Left lobe of liver (tissue), 2 donors: Measurements from ENCODE around the gene JAK3. TPM values are rescaled to one million over a fixed set of nuclear protein-coding genes. Genes with fewer than 3 reads are reported as not detected.

Source experiments
- ATAC-seq: fragments of 200-7000 bp; cut with Tn5 transposase; one replicate; pipeline ENCODE4 v1.9.1; 2020; ENCODE audit warnings: mild to moderate bottlenecking, moderate library complexity
- DNase-seq: peaks from one replicate; pipeline ENCODE4 v3.0.0-alpha.2; 2020; ENCODE audit warnings: low spot score
- total RNA-seq: library from RNA; stranded (reverse); gene quantifications from one replicate; pipeline ENCODE4 v1.2.1, GENCODE V29; 2021
- donor health status: DM: no; HTN: no; CAD: no; lungs with moderate emphysema.
- donor health status: DM: no; HTN: yes; CAD: no.

JAK3 gene
- total RNA-seq, 1 donor from 2014 or later: 1.2 TPM

DNA sequence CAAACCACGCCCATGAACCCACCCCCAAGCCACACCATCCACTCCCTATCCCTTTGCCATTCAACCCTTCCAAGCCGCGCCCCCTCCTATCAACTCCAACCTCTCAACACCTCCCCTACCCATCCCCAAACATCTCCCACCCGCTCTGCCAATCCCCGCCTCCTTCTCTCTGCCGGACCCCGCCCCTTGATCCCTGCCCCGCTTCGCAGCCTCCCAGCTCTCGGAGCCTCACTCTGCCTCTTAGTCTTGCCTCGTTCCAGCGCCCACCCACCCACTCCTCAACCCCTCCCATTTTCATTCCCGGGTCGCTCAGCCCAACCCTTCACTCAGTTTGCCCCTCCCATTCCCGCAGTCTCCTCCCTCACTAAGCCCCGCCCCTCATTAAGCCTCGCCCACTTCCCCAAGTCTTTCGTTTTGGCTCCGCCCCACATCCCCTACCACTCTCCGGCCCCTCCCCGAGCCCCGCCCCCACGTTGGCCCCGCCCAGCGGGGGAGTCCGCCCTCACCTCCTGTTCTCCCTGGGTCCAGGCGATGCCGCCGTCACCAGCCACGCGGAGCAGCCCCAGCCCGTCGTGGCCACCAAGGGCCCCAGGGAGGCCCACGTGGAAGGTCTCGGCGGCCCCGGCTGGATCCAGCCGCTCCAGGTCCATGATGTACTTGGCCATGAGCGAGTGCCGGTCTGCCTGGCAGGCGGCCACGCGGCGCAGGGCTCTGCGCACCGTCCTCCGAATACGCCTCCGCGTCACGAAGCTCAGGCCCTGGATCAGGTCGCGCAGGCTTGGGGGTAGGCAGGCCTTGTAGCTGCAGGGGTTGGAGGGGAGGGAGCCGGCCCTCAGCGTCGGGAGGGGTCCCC, 5.7 kb downstream of the JAK3 start:
- DNase-seq (peak; percentile 59), ATAC-seq (peak; percentile 81)

DNA sequence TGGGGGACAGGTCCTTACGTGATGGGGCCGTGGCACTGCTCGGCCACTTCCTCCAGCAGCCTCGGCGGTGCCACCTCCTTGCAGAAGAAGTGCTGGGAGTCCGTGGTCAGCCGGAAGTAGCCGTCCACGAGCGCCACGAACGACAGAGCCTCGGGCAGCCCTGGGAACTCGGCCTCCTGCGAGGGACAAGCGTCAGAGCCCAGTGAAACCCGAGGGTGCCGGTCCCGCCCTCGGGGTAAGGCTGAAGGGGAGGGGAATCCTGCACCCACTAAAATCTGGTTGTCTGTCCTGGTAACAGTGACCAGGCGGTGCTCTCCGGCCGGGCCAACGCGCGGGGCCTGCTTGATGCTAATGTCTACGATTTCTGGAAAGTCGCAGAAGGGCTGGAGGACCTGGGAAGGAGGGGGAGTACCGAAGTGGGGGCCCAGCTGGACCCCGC, 6.4 kb downstream of the JAK3 start:
- DNase-seq: no peak

DNA sequence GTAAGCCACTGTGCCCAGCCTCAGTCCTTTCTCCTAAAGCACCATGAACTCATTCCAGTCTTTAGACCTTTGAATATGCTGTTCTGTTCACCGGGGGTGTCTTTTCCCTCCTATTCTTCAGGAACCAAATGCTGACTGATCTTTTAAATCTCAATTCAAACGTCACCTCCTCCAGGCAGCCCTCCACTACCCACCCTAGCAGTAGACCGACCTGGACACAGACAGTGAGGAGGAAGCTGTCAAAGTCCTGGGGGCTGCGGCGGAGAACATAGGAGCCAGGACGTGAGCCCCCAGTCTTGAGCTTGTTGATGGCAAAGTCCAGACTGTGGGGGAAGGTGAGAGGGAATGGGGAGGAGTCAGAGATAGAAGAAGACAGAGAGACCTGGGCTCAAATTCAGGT, 7.8 kb downstream of the JAK3 start:
- DNase-seq: no peak
- no peak for ATAC-seq

More for the DNA sequence above, 6.4 kb downstream of the JAK3 start:
- ATAC-seq: peak; percentile 9

DNA sequence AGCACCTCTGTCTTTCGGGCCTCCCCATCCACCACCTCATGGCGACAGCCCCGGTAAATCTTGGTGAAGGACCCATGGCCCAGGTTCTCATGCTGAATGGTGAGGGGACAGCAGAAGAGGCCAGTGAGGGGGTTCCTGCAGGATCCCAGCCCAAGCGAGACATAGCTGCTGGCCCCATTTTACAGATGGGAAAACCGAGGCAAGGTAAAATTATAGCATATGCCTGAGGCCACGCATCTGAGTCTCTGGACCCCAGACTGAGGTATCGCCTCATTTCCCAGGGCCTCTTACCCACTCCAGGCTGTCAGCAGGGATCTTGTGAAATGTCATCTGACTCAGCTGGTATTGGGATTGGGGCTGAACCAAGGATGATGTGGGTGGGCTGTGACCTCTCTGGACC, 9.8 kb downstream of the JAK3 start:
- ATAC-seq: no peak
- no peak for DNase-seq

DNA sequence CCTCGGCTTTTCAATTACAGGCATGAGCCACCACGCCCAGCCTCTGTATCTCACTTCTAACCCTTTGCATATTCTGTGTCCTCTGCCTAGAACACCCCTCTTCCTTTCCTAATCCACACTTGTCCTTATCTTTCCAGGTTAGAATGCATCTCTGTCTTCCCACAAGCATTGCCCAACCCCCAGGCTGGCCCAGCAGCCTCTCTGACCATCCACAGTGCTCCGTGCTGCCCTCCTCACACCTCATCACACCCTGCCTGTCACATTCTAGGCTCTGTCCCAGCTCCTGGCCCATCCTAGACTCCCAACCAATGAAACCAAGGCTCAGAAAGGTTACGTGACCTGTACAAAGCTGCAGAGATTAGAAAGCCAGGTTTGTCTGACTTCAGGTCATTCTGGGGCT, 11.3 kb downstream of the JAK3 start:
- ATAC-seq (no peak), DNase-seq (no peak)

DNA sequence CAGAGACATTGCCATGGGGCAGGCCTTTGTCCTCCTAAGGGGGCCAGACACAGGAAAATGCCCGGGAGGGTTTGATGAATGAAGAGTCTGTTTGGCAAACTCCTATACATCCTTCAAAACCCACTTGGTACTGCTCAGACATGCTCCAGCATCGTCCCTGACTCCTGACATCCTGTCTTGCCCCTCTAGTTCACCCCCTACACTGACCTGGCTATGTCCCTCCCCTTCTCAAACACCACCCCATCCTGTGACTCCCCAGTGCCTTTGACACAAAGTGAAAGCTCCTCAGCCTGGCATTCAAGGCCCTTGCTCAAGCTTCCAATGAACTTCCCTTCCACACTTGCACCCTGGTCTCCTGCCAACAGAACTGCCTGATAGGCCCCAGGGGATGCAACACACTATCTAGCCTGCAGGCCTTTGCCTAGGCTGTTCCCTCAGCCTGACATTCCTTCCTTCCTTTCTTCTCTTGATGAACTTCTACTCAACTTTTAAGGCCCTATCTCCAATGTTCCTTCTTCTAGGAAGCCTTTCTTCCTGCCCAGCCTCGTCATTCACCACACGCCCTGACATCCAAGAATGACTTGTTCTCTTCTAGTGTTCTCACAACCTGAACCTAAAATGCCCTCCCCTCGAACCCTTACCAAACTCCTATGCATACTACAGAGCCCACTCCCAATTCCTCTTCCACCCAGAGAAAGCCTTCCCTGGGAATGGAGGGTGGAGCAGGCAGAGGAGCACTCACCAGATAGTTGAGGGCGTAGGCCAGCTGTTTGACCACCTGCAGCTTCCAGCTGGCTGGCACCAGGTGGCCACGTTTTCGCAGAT, 12.4 kb downstream of the JAK3 start:
- no peak for DNase-seq
- no peak for ATAC-seq

DNA sequence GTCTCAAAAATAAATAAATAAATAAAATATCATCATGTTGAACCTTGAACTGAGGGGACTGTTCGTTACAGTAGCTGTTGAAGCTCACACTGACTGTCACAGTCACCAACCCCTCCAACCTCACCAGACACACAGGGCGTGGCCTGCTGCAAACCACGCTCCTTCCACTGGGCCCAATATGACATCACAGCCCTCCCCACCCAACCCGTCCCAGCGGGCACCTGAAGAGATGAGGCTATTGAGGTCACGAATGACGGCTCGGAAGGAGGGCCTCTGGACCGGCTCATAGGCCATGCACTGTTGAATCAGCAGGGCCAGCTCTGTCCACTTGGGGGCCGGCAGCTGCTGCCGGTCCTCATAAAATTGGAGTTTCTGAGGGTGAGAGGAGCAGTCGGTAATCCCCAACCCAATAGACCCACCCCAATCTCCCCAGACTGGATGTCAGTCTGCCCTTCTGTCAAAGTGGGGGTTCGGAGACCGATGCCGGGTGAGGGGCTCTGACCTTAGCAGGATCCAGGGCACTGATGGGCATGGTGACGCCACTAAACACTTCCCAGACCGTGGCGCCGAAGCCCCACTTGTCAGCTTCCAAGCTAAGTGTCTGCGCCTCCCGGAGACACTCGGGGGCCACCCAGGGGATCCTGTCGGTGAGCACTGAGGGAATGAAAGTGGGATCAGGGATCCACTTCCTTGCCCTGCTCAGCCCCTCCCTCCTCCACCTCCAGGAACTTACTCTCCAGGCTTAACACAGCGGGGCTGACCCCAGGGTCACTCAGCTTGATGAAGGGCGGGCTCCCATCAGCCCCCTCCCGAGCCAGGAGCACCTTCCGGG, 13.2 kb downstream of the JAK3 start:
- ATAC-seq (no peak), DNase-seq (no peak)

DNA sequence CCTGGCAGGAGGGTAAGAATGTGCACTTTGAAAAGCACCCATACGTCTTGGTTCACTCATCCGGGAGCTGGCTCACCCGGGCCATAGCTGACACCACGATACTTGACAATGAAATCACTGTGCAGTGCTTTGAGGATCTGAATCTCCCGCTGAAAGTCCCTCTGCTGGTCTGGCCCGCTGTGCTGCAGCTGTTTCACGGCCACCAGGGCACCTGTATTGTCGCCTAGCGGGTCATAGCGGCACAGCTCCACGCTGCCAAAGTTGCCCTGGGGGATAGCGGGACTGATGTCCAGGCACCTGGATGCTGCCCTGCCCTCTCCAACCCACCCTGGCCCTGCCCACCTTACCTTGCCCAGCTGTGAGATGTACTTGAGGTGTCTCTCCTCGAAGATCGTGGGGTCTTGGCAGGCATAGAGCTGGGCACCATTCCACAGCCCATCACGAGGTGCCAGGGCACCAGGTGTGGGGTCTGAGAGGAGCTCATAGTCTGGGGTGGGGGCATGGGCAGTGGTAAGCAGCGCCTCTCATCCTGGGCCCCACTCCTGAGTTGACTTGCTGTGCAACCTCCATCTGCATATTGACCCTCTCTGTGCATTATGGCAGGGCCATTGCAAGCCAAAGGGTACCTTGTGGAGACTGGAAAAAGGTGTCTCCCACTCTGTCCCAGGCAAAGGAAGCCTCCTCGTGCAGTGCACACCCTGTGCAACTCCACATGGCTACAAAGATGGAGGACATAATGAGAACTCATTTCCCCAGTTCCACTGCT, 15.2 kb downstream of the JAK3 start:
- DNase-seq: no peak
- no peak for ATAC-seq

DNA sequence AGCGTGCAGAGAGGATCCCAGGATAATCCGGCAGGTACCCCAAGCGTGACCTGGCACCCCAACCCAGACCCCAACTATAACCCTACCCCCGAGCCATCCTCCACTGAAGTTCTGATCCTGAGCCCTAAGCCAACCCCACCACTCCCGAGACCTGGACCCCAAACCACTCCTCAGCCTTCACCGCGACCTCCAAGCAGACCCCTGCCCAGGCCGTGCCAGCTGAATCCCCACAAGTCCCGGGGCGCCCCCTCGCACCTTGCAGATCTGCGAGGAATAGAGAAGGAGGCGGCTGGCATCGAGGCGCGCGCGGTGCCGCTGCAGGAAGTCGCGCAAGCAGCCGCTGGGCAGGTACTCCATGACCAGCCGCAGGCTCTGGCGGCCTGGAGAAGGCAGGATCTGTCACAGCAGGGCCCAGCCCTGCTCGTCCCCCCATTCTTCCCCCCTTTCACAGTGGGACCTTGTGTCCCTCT, 16.3 kb downstream of the JAK3 start:
- DNase-seq: no peak
- ATAC-seq: no peak

DNA sequence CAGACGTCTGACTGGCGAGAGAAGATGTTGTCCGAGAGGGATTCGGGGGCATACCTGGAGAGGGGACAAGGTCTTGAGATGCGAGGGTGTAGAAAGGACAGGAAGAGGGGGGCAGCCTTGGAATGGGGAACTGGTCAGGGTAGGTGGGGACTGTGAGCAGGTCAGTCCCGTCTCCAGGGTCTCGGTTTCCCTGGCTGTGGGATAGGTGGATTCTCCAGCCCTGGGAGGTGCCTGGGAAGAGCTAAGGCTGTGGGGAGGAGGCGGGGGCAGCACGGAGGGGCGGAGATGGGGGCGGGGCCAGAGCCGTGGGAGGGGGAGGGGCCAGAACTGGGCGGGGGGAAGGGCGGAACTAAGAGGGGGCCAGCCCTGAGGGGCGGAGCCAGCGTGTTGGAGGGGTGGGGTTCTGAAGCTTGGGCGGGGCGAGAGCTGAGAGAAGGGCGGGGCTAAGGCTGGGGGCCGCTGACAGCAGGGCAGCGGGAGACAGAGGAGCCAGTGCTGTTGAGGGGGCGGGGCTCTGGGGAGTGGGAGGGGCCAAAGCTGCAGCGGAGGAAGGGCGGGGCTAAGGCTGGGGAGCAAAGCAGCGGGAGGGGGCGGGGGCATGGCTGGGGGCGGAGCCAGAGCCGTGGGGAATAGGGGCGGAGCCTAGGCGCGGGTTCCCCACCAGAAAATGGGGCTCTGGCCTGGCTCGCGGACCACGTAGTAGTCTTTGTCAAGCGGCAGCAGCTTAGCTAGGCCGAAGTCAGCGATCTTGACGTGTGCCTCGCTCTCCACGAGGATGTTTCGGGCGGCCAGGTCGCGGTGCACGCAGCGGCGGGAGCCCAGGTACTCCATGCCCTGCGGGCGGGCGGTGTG, 17.0 kb downstream of the JAK3 start:
- ATAC-seq: peak; percentile 71
- DNase-seq: no peak

DNA sequence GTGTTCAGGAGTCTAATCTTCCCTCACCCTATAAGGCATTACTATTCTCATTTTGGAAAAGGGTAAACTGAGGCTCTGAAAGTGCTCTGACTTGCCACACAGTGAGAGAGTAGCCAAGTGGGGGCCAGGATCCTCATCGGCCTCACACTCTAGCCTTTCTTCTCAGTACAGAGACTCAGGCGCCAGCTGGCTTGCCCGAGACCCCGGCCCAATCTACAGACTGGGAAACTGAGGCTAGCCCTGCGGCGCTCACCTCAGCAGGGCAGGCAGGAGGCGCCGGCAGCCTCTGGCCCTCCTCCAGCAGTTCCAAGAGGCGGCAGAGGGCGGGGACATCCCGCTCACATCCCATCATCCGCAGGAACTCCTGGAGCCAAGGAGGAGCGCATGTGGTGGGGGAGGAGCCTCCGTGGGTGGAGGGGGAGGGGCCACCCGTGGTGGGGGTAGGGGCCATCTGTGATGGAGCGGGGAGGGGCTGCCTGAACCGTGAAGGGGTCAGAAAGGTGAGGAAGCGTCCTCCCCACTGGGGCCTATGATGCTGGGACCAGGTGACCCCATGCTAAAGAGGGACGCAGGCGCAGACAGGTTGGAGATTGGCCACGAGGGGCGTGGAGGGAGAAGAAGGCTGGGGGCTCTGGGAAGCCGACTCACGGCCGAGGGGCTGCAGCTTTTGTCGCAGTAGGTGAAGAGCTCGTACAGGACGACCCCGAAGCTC, 17.8 kb downstream of the JAK3 start:
- ATAC-seq: no peak
- no peak for DNase-seq

DNA sequence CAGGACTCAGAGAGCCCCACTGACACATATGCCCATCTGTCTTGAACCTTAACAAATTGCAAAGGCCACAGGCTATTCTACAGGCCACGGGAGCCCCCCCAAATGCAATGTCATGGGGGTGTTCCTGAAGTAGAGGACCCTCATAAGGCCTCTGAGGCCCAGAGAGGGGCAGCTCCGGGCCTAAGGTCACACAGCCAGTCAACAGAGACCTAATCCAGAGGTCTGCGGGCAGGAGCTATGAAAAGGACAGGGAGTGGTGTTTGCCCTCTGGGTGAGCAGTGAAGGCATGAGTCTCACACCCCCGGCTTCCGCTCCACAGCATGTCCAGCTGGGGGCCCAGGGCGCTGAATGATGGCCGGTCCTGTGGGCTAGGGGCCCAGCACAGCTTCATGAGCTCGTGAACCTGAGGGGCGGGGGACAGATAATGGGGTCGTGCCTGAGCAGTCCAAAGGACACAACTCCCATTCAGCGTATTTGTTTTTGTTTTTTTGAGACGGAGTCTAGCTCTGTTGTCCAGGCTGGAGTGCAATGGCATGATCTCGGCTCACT, 21.2 kb downstream of the JAK3 start:
- DNase-seq: no peak
- ATAC-seq: no peak

DNA sequence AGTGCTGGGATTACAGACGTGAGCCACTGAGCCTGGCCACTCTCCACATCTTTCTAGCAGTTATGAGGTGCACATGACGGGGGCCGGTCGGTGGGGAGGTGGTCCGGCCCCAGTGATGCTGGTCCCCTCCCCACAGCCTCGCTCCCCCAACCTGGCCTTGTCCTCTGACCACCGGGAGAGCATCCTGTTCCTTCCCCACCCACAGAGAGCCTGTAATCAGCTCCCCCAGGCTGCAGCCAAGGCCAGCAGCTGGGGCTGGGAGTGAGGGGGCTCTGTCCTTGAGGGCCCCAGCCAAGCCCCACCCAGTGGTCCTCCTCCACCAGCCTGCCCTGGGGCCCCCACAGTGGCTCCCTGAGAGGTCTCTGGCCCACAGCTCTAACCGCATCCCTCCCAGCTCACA, 23.4 kb downstream of the JAK3 start:
- DNase-seq (no peak), ATAC-seq (no peak)

DNA sequence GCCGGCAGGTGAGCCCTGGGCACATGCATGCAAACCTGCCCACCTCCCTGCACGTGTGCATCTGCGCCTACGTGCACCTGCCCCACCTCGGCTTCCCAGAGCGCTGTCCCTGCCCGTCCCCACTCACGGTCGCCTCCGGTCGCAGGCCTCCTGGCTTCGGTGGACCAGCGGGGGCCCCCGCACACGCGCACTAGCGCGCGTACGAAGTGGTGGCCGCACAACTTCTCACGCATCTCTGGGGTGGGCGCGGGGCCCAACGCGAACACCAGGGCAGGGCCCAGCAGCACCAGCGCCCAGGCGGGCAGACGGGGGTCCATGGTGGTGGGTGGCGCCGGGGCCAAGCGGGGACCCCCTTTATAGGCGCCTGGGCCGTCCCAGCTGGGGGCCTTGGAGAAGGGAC, 26.6 kb downstream of the JAK3 start, which contains the start of gene INSL3:
Gene INSL3, minus strand, starts transcription at position 330 of the 400 bp plus-strand sequence. Its CDS starts 13 bp downstream, at position 317.
- ATAC-seq (no peak), DNase-seq (no peak)

DNA sequence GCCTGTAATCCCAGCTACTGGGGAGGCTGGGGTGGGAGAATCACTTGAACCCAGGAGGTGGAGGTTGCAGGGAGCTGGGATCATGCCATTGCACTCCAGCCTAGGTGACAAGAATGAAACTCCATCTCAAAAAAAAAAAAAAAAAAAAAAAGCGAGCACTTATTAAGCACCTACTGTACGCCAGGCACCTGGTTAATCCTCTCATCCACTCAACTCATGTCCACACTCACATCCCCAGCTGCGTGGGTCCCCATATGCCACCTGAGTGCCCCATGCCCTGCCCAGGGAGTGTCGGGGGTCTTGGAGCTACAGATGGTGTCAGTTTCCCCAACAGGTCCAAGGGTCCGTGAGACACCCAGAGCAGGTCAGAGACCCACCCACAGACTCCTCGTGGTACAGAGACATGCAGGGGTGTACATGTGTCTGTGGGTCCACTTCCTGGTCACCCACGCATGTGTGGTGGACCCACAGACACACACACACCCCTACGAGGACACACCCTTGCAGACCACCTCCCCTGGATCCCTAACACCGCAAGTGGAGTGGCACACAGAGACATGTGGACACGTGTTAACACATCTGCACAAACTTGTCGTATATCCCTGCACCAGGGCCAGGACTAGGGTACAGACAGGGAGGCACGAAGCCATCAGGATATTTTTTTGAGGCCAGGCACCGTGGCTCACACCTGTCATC, 30.0 kb downstream of the JAK3 start:
- no peak for ATAC-seq
- DNase-seq: no peak

DNA sequence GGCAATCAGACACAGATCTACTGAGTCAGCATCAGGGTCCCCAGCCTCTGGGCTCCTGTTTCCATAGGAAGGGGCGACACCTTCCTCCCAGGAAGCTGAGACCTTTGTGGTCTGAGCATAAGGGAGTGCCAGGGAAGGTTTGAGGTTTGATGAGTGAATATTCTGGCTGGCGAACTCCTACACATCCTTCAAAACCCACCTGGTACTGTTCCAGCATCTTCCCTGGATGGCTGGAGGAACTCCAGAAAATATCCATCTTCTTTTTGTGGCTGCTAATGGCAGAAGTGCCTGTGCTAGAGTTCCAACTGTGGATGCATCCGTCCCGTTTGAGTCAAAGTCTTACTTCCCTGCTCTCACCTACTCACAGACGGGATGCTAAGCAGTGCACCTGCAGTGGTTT, 35.7 kb downstream of the JAK3 start:
- no peak for ATAC-seq
- no peak for DNase-seq

DNA sequence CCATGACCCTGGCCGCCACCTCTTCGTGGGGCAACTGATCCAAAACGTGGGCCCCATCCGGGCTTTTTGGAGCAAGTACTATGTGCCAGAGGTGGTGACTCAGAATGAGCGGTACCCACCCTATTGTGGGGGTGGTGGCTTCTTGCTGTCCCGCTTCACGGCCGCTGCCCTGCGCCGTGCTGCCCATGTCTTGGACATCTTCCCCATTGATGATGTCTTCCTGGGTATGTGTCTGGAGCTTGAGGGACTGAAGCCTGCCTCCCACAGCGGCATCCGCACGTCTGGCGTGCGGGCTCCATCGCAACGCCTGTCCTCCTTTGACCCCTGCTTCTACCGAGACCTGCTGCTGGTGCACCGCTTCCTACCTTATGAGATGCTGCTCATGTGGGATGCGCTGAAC, 36.1 kb downstream of the JAK3 start:
- DNase-seq (no peak), ATAC-seq (no peak)

DNA sequence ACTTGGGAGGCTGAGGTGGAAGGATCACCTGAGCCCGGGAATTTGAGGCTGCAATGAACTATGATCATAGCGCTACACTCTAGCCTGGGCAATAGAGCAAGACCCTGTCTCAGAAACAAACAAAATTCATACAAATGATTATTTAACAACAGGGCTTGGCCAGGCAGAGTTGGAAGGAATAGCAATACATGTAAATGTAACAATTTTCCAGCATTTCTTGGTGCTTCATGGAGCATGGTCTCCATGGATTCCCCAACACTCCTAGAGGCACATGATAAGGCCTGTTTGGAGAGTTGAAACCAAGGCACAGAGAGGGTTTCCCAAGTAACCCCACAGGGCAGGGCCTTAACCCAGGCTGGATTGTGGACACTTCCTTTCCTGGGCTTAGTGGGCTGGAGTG, 36.7 kb downstream of the JAK3 start:
- no peak for DNase-seq
- ATAC-seq: no peak
